Keratinocyte (primary cell): ENCODE data around the gene DNAJC5G. TPM values are rescaled to one million over a fixed set of nuclear protein-coding genes. Genes with fewer than 3 reads are reported as not detected.

ENCODE experiments used
- DNase-seq: peaks from one replicate; pipeline ENCODE4 v3.0.0-alpha.2; 2011; ENCODE audit warnings: low read depth, missing footprints, low spot score
- FAIRE-seq: peaks from 2 replicates; lab custom pipeline; 2011; peaks lifted over from hg19 to GRCh38; lab: Jason Lieb, UNC
- H2AFZ ChIP-seq: 2 replicates; pipeline ENCODE4 v1.6.0; 2012; ENCODE audit warnings: low read length, control low read depth, inconsistent platforms; ENCODE audit not compliant: control insufficient read depth
- H3K27ac ChIP-seq: 2 replicates; pipeline ENCODE4 v1.5.1; 2011; ENCODE audit warnings: low read length; ENCODE audit not compliant: control insufficient read depth, insufficient read depth
- H3K27me3 ChIP-seq: 3 replicates; pipeline ENCODE4 v1.6.0; 2011; ENCODE audit warnings: low read length; ENCODE audit not compliant: control insufficient read depth, insufficient read depth; ENCODE audit errors: extremely low read depth
- H3K36me3 ChIP-seq, 2 experiments: 2 replicates in 1 of 2; 3 replicates in 1 of 2; pipeline ENCODE4 v1.5.1; 2011; ENCODE audit warnings: low read length in 2 of 2, mild to moderate bottlenecking in 1 of 2; ENCODE audit not compliant: control insufficient read depth in 2 of 2, insufficient read depth in 2 of 2; ENCODE audit errors: extremely low read depth in 1 of 2
- H3K4me1 ChIP-seq: 3 replicates; pipeline ENCODE4 v1.5.1; 2011; ENCODE audit warnings: low read length; ENCODE audit not compliant: control insufficient read depth, insufficient read depth; ENCODE audit errors: extremely low read depth
- H3K4me2 ChIP-seq: 3 replicates; pipeline ENCODE4 v1.6.0; 2011; ENCODE audit warnings: low read depth, low read length; ENCODE audit not compliant: control insufficient read depth, insufficient read depth; ENCODE audit errors: extremely low read depth
- H3K4me3 ChIP-seq, 3 experiments: fragments of 200-600 bp in 1 of 3; sonication (generic) in 1 of 3; 2 replicates in 2 of 3; 3 replicates in 1 of 3; pipeline ENCODE4 v1.5.1; 2011 to 2016; ENCODE audit warnings: low read length in 3 of 3, mild to moderate bottlenecking in 3 of 3, control low read depth in 2 of 3, inconsistent platforms in 1 of 3, low read depth in 1 of 3, mixed read lengths in 1 of 3, mixed run types in 1 of 3, moderate library complexity in 1 of 3; ENCODE audit not compliant: control insufficient read depth in 2 of 3, insufficient read depth in 2 of 3; ENCODE audit errors: extremely low read depth in 1 of 3
- H3K79me2 ChIP-seq: 2 replicates; pipeline ENCODE4 v1.6.0; 2012; ENCODE audit warnings: low read length; ENCODE audit not compliant: control insufficient read depth, insufficient read depth
- H3K9ac ChIP-seq: 3 replicates; pipeline ENCODE4 v1.6.0; 2011; ENCODE audit warnings: low read length; ENCODE audit not compliant: control insufficient read depth, insufficient read depth; ENCODE audit errors: extremely low read depth
- H3K9me1 ChIP-seq: 3 replicates; pipeline ENCODE4 v1.6.0; 2011; ENCODE audit warnings: low read length; ENCODE audit not compliant: control insufficient read depth, insufficient read depth; ENCODE audit errors: extremely low read depth
- H3K9me3 ChIP-seq: 2 replicates; pipeline ENCODE4 v1.5.1; 2012; ENCODE audit warnings: low read depth, low read length; ENCODE audit not compliant: control insufficient read depth
- H4K20me1 ChIP-seq: 3 replicates; pipeline ENCODE4 v1.6.0; 2011; ENCODE audit warnings: low read length; ENCODE audit not compliant: control insufficient read depth, insufficient read depth; ENCODE audit errors: extremely low read depth
- EZH2 ChIP-seq: IDR thresholded peaks from one replicate; pipeline ENCODE4 v1.6.1; 2012; ENCODE audit warnings: inconsistent platforms, mild to moderate bottlenecking, low read length, moderate library complexity
- dilution Hi-C: fragments of 300-500 bp; cut with MboI; formaldehyde crosslinking; loops from one replicate; pipeline ENCODE4 v1.7.0; 2020; ENCODE audit warnings: low sequenced_read_pairs; ENCODE audit not compliant: extremely low pct_ligation_motif_present
- polyA plus RNA-seq, 5 experiments: library from polyadenylated mRNA; depleted of rRNA in 3 of 5; stranded (reverse) in 3 of 5; stranded (forward) in 1 of 5; unstranded in 1 of 5; fragments of >200 nt; gene quantifications; 1 replicate in 1 of 5; 2 replicates in 3 of 5; 3 replicates in 1 of 5; pipeline versions ENCODE4 v1.2.1 to v1.2.3, GENCODE V29; 2011 to 2012; ENCODE audit warnings: missing spikeins in 2 of 5, low read depth in 1 of 5, low replicate concordance in 1 of 5
- TF ChIP-seq, protein P1 (sequence below), 3 experiments: IDR thresholded peaks in 1 of 3; conservative IDR thresholded peaks in 1 of 3; optimal IDR thresholded peaks in 1 of 3; 2 replicates in 2 of 3; 3 replicates in 1 of 3; pipeline versions ENCODE3 to v1.5.1; 2011; ENCODE audit warnings: low read length in 3 of 3, mild to moderate bottlenecking in 3 of 3, moderate library complexity in 2 of 3, control low read depth in 1 of 3, inconsistent platforms in 1 of 3; ENCODE audit not compliant: insufficient read depth in 2 of 3; ENCODE audit errors: extremely low read depth in 1 of 3

Gene DNAJC5G
- polyA plus RNA-seq, 1 donor (not counting 4 experiments of a cell fraction or from before 2014, with no cell fraction given) = not detected

GRCh38 chr2:27278010-27278409 is 2.8 kb downstream of the DNAJC5G start:
- no peaks in the 10 kb centered on the region for H3K9me1 ChIP-seq
- H3K9me3 ChIP-seq = no peaks in the 10 kb centered on the region
- TF ChIP-seq, protein P1, sequence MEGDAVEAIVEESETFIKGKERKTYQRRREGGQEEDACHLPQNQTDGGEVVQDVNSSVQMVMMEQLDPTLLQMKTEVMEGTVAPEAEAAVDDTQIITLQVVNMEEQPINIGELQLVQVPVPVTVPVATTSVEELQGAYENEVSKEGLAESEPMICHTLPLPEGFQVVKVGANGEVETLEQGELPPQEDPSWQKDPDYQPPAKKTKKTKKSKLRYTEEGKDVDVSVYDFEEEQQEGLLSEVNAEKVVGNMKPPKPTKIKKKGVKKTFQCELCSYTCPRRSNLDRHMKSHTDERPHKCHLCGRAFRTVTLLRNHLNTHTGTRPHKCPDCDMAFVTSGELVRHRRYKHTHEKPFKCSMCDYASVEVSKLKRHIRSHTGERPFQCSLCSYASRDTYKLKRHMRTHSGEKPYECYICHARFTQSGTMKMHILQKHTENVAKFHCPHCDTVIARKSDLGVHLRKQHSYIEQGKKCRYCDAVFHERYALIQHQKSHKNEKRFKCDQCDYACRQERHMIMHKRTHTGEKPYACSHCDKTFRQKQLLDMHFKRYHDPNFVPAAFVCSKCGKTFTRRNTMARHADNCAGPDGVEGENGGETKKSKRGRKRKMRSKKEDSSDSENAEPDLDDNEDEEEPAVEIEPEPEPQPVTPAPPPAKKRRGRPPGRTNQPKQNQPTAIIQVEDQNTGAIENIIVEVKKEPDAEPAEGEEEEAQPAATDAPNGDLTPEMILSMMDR (optimal IDR thresholded peaks at IDR 0.05 in 1 of 3, IDR thresholded peaks at IDR 0.05 in 1 of 3, conservative IDR thresholded peaks at IDR 0.05 in 1 of 3; ENCODE audit: extremely low read depth in 1 of 3, insufficient read depth in 2 of 3, low read length in 3 of 3) = no peak
- TF ChIP-seq EZH2 = no peak
- no peaks in the 10 kb centered on the region for H3K4me1 ChIP-seq
- H2AFZ ChIP-seq = no peak overlapping the region
- dilution Hi-C loops = no loop called here
- no peaks in the 10 kb centered on the region for H3K36me3 ChIP-seq
- H3K4me2 ChIP-seq = no peak overlapping the region
- peaks cover 13% of the 10 kb centered on the region for H3K27me3 ChIP-seq
- H3K27ac ChIP-seq = no peak overlapping the region
- H3K4me3 ChIP-seq = no peak overlapping the region
- DNase-seq = no peak
- no peaks in the 10 kb centered on the region for H3K79me2 ChIP-seq
- H4K20me1 ChIP-seq = no peaks in the 10 kb centered on the region
- no peak for FAIRE-seq
- H3K9ac ChIP-seq = no peak overlapping the region

DNA sequence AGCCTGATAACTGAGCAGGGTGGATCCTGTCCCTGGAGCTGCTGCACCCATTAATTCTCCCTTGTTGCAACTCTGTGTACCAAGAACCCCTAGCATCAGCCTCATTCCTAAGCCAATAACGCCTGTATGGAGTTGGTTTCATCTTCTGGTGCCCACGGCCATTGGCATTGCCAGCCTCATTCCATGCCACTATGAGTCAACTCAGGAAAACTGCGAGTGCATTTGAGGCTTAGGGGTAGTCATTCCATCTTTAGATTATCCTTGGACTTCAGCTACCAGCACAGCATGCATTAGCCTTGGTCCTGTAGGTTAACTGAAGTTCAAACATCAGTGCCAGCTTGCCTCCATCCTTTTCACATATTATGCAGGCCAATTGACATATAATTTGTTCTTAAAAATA is 5.6 kb downstream of the DNAJC5G start:
- no peak overlapping the region for H3K9ac ChIP-seq
- TF ChIP-seq, protein P1 (optimal IDR thresholded peaks at IDR 0.05 in 1 of 3, IDR thresholded peaks at IDR 0.05 in 1 of 3, conservative IDR thresholded peaks at IDR 0.05 in 1 of 3; ENCODE audit: extremely low read depth in 1 of 3, insufficient read depth in 2 of 3, low read length in 3 of 3) = no peak
- no peak for TF ChIP-seq EZH2

More for the DNA sequence above, 5.6 kb downstream of the DNAJC5G start:
- DNase-seq (no peak), FAIRE-seq (no peak)
- Histone ChIP-seq H3K27ac (no peak overlapping the region), H3K9me1 (no peaks in the 10 kb centered on the region), H4K20me1 (no peaks in the 10 kb centered on the region), H3K27me3 (peaks cover 16% of the 10 kb centered on the region), H3K4me2 (no peak overlapping the region), H3K36me3 (no peaks in the 10 kb centered on the region), H3K9me3 (no peaks in the 10 kb centered on the region), H2AFZ (no peak overlapping the region), H3K79me2 (no peaks in the 10 kb centered on the region), H3K4me3 (no peak overlapping the region), H3K4me1 (no peaks in the 10 kb centered on the region)
- dilution Hi-C loops = no loop called here
